ENCODE results near the gene UBL7. TPM values are rescaled to one million over a fixed set of nuclear protein-coding genes. Genes with fewer than 3 reads are reported as not detected.

UBL7 gene
- total and polyA plus RNA-seq, 8 donors = 2.0 to 131 (median 35.8) TPM

DNA sequence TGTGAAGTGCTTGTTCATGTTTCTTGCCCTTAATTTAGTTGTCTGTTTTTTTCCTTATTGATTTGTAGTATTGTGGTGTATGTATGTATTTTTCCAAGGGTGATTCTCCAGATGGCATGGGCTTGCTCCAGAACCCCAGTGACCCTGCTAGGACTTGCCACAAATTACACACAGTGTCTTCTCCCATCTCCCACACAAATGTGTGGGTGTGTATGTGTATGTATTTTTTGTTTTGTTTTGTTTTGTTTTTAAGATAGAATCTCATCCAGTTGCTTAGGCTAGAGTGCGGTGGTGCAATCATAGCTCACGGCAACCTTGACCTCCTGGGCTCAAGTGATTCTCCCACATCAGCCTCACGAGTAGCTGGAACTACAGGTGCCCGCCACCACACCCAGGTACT is 43.9 kb upstream of the UBL7 start:
- intact Hi-C loops (cut with DNase I; ENCODE audit: low total_unique reads) = no loop called here
- no peaks in the 10 kb centered on the region for H3K4me1 ChIP-seq
- no peaks in the 10 kb centered on the region for H3K27me3 ChIP-seq
- no peak for TF ChIP-seq POLR2AphosphoS5 (IDR thresholded peaks at IDR 0.05)
- no peak for TF ChIP-seq POLR2A (IDR thresholded peaks at IDR 0.05)
- TF ChIP-seq CTCF (IDR thresholded peaks at IDR 0.05) = no peak
- TF ChIP-seq EP300 (IDR thresholded peaks at IDR 0.05) = no peak
- 87 to 96% (median 94%) methylated on average over 4 of the region's 4 CpGs for WGBS, 5 donors
- H3K9me3 ChIP-seq = no peaks in the 10 kb centered on the region
- no peak overlapping the region for H3K27ac ChIP-seq
- DNase-seq = no peak
- H3K4me3 ChIP-seq = no peak overlapping the region
- peaks cover 0 to 7% (median 2%) of the 10 kb centered on the region in 4 donors for H3K36me3 ChIP-seq

GRCh38 chr15:74504418-74504817 is 43.5 kb upstream of the UBL7 start:
- Histone ChIP-seq H3K4me3 (no peak overlapping the region), H3K36me3 (peaks cover 0 to 7% (median 2%) of the 10 kb centered on the region in 4 donors), H3K4me1 (no peaks in the 10 kb centered on the region), H3K27me3 (no peaks in the 10 kb centered on the region), H3K27ac (no peak overlapping the region), H3K9me3 (no peaks in the 10 kb centered on the region)
- no peak for TF ChIP-seq POLR2AphosphoS5 (IDR thresholded peaks at IDR 0.05)
- TF ChIP-seq CTCF (IDR thresholded peaks at IDR 0.05) = no peak
- no peak for TF ChIP-seq POLR2A (IDR thresholded peaks at IDR 0.05)
- TF ChIP-seq EP300 (IDR thresholded peaks at IDR 0.05) = no peak
- intact Hi-C loops (cut with DNase I; ENCODE audit: low total_unique reads) = no loop called here
- DNase-seq = no peak
- WGBS, 5 donors = 79 to 89% (median 84%) methylated on average over 3 of the region's 3 CpGs

DNA sequence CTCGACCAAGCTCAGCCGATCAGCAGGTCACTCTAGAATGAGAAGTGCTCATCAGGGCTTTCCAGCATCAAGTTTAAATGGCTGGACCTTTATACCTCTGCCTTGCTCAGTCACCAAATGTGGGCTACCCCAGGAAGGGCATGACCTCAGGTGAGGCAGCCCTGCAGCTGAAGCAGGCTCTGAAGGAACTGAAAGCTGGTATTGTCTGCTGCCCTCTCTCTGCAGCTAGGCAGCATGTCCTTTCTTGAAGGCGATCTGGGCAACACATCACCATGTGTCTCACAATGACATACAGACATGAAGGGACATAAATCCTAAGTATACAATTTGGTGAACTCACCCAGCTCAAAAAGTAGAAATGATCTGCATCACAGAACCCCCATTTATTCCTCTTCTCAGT is 41.3 kb upstream of the UBL7 start:
- WGBS, 5 donors = 78 to 96% (median 89%) methylated on average over 3 of the region's 3 CpGs
- no peak for DNase-seq
- intact Hi-C loops (cut with DNase I; ENCODE audit: low total_unique reads) = no loop called here
- Histone ChIP-seq H3K36me3 (peaks cover 0 to 7% (median 2%) of the 10 kb centered on the region in 4 donors), H3K4me1 (no peaks in the 10 kb centered on the region), H3K27ac (no peak overlapping the region), H3K27me3 (no peaks in the 10 kb centered on the region), H3K4me3 (no peak overlapping the region), H3K9me3 (no peaks in the 10 kb centered on the region)
- TF ChIP-seq CTCF (IDR thresholded peaks at IDR 0.05) (no peak), POLR2AphosphoS5 (IDR thresholded peaks at IDR 0.05) (no peak), EP300 (IDR thresholded peaks at IDR 0.05) (no peak), POLR2A (IDR thresholded peaks at IDR 0.05) (no peak)

GRCh38 chr15:74500401-74500800 is 39.4 kb upstream of the UBL7 start:
- peaks cover 0 to 7% (median 0%) of the 10 kb centered on the region in 4 donors for H3K36me3 ChIP-seq
- no peak overlapping the region for H3K27ac ChIP-seq
- H3K9me3 ChIP-seq = no peaks in the 10 kb centered on the region
- WGBS, 5 donors = 88 to 100% (median 96%) methylated on average over 2 of the region's 2 CpGs
- H3K27me3 ChIP-seq = no peaks in the 10 kb centered on the region
- no peak overlapping the region for H3K4me3 ChIP-seq
- intact Hi-C loops (cut with DNase I; ENCODE audit: low total_unique reads) = no loop called here
- TF ChIP-seq EP300 (IDR thresholded peaks at IDR 0.05) (no peak), CTCF (IDR thresholded peaks at IDR 0.05) (no peak), POLR2AphosphoS5 (IDR thresholded peaks at IDR 0.05) (no peak), POLR2A (IDR thresholded peaks at IDR 0.05) (no peak)
- H3K4me1 ChIP-seq = no peaks in the 10 kb centered on the region
- no peak for DNase-seq
